HG03342 (cell line): Measurements from ENCODE around the gene HRH3.
A peak's percentile ranks its signal among the peaks of the same experiment; 100 is the strongest.

Source experiments
- ATAC-seq: cut with Tn5 transposase; IDR thresholded peaks from one replicate; pipeline ENCODE4 v1.9.1; 2021; ENCODE audit warnings: mild to moderate bottlenecking, moderate library complexity; ENCODE audit not compliant: unreplicated experiment

The HRH3 gene

DNA sequence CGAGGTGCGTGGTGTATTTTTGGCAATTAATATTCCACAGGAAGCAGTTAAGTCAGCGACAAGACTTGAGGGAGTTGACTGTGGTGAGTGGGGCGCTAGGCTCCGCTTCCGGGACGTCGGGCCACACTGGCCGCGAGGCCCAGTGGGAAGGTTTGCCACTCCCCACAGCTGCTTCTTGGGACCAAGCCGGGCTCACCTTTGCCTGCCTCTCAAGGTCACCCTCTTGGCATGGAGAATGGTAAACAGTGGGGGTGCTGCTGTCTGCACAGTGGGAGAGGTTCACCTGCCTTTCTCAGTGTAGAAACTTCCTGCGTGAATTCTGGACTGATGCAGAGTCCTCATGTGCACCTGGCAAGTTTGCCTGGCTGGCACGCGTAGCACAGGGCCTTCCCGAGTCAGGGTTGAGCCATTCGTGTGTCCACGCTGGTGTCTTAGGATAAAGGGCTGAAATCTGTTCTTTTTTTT lies 24.6 kb upstream of the HRH3 start:
- no peak for ATAC-seq

DNA sequence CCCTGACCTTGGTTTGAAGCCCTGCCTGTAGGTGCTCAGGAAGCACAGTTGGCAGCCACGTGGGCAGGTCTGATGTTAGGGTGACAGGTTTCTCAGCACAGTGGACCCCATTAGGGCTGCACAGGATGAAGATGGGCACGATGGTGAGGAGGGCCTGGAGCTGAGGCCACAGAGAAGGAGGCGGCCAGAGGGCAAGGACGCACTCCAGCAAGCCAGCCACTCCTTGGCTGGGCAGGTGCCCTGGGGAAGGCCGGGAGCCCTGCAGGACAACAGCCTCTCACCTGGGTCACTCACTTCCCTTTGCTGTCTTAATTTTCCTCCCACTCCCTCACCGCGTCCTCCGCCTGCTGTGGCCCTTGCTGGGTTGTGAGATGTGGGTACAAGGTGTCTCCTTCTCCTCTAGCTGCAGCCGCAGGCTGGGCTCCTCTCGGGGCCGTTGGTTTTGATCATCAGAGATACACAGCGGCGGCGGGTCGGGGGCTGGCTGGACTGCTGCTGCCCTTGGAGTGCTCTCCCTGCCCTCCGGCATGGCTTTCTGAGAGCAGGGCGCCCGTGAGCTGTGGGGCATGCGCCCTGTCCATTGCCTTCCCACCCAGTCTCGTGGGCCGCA lies 23.9 kb upstream of the HRH3 start:
- no peak for ATAC-seq

DNA sequence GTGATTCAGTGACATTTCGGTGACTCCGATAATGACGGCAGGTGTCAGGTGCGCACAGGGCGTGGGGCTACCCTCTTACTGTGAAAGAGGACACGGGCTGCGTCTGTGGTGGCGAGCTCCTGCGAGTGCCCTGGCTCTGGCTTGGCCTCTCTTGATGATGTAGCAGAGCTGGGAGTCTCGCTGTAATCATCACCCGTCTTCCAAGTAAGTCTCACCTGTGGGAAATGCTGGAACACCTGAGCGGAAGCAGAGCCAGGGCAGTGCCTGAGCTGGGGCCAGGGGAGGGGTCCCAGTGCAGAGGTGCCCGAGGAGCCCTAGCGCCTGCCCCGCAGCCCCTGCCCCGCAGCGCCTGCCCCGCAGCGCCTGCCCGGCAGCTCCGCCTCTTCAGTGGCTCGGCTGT lies 23.0 kb upstream of the HRH3 start:
- ATAC-seq, result no peak

DNA sequence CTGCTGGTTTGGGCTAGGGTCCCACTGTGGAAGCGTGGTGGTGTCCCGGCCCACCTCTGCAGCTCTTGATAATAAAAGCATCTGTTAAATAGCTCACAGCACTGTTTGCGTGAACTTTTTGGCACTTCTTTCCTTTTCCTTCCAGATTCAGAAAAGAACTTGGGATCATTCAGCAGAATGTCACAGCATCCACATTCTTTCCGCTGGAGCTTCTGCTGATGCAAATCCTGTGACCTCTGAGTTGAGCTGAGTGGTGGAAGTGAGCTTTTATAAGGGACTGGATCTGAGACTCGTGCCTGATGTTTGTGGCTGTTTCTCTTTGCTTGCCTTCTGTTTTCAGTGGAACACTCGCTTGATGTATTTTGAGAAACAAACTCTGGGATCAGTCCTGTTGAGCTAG lies 22.1 kb upstream of the HRH3 start:
- ATAC-seq, result no peak

DNA sequence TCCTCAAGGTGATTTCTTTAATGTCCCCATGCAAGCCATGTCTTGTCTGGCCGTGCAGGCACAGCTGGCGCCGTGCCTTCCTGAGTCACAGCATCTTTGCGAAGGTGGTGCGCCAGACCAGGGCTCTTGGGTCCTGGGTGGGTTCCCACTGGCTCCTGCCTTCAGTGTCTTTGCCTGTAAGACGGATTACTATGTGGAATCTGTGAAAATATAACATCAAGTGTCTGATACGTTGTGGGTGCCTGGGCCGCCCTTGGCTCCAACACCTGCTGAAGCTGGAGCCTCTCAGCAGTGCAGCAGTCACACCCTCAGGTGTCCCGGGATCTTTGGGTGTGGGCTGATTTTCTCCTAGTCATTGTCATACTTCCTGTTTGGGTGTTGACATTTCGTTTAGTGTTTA lies 21.4 kb upstream of the HRH3 start:
- ATAC-seq, result no peak

DNA sequence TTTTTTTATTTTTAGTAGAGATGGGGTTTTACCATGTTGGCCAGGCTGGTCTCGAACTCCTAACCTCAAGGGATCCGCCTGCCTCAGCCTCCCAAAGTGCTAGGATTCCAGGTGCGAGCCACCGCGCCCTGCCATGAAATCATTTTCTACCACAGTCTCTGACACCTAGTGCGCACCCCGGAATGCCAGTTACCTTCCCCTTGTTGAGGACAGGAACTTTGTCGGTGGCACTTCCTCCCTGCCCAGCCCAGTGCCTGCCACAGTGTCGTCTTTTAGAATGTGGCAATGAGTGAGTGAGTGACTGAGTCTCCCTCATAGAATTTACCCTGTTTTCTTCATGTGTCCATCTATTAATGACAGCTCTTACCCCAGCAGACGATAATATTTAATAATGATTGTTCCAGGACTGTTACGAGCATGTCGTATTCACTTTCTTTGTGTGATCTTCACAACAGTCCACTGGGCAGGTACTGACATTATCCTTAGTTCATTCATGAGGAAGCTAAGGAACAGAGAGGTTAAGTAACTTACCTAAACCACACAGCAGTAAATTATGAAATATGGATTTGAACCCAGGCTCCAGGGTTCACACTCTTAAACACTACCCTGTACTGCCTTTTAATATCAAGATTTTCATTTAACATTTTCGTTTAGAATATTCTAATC lies 20.1 kb upstream of the HRH3 start:
- ATAC-seq, result no peak

DNA sequence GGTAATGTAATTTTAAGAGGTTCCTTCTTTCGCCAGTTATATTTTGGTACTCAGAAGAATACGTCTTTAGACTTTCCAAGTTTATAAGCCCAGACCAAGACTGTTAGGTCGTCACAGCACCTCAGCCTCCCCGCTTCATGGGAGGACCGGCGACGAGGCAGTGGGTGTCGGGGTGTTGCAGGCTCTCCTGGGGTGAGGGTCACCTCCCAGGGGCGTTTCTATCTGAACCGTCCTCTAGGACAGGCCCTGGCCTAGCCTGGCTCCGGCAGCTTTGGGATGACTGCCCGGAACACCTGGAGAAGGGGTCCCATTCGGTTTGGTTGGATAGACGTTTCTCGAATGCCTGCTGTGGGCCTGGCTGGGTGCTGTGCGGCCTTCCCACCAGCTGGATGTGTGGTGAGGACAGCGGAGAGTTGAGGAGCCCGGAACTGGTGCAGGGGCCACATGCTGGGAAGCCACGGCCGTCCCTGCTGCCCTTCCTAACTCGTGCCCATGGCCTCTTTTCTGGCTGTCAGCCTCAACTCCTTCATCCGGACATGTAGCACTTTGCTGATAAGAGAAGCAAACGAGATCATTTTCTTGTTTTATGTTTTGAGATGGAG lies 19.3 kb upstream of the HRH3 start:
- ATAC-seq, result no peak

DNA sequence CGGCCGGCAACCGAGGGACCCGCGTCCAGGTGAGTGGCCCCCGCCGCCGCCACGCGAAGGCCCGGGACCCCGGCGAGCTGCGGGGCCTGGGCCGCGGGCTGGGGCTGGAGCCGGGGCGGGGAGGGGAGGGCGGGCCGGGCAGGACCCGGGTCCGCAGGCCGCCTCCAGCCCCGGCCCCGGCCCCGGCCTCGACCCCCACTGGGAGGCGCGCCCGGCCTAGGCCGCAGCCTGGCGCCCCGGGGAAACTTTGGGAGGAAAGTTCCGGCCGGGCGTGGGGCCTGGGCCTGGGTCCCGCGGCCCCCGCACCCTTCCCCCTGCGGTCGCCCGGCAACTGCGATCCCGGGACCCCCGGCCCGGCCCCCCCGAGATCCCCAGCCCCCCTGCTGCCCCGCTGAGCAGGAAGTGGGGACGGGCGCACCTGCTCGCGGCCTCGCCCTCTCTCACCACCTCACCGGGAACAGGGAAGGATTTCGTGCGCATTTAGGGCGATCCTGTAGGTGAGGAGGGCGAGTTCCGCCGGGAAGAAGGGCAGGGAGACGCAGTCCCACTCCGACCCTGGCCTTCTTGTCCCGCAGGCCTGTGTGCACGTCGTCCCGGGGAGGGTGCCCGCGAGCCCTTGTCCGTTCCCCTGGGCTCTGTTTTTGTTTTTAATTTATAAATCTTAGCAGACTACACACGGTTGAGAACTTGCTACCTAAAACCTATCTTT lies 18.6 kb upstream of the HRH3 start:
- peak; percentile 4 for ATAC-seq

DNA sequence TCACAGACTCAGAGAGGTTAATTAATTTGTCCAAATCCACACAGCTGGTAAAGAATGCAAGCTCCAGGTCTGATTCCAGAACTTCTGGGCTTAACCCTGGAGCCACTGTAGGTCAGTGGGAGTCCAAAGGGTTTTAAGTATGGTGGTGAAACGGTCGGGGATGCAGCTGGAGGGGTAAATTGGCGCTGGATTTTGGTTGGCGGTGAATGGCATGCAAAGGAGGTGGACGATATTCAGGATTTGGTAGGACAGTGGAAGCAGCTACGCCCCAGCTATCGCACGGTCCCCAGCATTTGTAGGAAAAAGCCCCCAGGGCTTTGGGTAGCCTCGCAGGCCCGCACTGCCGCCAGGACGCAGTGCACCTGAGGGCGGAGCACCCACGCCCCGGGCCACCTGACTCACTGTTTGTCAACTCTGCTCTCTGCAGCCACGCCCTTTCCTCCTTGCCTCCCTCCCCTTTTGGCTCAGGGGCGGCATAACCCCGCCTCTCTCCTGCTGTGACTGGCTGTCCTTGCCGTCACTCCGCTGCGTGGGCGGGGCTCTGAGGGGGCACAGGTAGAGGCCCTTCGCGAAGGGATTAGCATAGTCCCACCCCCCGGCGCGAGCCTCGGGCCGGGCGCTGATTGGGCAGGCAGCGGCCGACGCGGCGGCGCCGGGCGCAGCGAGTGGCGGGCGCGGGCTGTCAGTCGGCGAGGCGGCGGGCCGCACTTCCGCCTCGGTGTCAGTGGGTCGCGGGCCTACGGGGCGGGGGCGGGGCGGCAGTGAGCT lies 17.9 kb upstream of the HRH3 start, which contains the start of gene OSBPL2:
OSBPL2 (plus strand) TSS at position 721 of the 768 bp plus-strand sequence. CDS start 17,664 bp downstream, outside the sequence.
- peak; percentile 97 for ATAC-seq

DNA sequence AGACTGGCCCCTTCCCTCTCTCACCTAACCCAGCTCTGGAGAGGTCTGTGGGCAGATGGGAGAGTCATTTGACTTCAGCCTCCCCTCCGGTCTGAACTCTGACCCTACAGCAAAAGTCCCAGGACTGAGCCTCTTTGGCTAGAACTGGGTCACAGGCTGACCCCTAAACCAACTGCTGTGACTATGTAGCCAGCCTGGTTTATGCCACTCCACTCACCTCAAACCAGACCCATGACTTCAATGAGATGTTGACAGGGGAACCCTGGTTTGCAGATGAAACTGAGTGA lies 17.4 kb upstream of the HRH3 start:
- ATAC-seq, result no peak

DNA sequence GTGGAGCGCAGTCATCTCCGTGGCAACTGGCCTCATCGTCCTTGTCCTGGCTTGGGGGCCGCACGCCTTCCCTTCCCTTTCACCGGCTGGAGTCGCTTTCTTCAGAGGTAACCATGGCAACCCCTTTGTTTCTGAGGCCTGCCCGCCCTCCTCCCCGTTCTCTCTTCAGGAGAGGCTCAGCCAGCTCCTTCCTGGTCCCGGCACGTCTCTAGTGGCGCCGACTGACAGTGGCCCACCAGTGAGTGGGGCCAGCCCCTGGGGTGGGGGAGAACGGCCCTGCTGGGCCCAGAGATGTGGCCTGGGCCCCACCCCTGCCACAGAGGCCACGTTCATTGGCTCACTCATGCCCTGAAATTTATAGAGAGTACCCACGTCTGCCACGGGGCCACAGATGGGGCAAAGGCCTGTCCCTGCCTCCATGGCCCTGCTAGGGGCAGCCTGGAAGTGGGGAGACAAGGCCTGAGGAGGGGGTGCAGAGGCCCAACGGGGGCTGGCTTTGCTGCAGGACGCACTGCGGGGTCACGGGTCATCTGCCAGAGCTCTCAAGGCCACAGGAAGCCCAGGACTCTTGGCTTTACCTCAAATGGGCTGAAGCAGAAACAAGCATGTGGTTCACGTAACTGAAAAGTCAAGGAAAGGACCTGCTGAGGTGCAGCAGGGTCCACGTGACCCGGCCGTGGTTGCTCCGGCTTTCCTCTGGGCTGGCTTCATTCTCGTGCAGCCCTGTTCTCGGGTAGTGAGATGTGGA lies 16.9 kb upstream of the HRH3 start:
- no peak for ATAC-seq

DNA sequence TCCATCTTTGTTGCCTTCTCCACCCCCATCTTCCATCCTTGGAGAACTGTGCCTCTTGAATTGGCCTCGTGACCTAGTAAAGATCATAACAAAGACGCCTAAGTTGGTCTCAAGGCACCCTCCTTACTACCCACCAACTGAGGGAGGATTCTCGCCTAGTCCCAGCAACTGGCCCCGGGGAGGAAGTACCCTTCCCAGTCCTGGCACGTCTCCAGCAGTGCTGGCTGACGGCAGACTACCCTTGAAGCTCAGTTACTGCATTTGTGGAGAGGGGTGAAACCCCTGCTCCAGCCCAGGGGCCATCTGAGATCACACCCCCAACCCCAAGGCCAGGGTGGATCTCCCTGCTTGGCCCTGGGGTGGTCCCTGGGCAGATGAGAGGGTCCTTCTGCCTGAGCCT lies 16.1 kb upstream of the HRH3 start:
- no peak for ATAC-seq

DNA sequence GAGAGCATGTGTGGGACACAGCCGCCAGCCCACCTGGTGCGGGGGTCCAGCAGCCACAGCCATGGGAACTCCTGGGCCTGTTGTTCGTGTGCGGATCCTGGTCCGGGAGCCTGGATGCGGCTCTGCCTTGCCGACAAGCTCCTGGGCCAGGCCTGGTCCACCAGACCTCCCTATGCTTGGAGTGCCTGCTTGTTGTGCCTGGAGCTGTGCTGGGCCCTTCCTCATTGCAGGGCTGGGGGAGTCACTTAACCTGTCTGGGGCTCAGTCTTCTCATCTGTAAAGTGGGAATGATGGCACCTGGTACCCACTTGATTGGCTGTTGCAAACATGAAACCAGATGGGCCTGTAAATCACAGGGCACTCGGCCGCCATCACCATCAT lies 15.7 kb upstream of the HRH3 start:
- no peak for ATAC-seq

DNA sequence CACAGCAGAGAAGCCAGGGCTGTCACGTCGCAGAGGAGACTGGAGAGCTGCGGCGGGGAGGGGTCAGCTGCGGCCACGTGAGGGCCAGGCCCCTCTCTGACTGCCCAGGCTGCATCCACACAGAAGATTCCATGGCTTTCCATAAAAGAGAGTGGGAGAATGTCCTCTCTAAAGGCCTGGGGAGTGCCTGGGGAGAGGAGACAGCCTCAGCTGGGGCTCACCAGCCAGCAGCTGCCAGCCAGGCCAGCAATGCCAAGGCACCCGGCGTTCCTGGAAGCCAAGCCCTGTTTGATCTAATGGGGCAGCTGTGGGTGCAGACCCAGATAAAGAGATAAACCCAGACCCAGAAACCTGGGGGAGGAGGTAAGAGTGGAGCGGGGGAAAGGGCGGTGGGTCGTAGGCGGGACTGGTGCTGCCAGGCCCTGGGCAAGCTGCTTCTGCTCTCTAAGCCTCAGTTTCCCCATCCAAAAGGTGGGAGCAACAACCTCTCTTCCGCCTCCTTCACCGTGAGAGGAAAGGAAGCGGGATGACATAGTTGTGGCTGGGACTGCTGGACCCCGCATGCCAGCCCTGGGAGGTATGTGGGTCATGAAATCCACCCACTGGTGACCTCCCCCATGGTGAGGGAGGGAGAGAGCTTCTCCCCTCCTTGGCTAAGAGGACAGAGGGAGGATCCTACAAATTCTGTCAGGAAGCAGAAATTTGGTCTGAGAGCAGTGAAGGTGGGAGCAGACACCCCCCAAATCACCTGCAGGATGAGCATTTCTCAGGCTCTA lies 15.1 kb upstream of the HRH3 start:
- ATAC-seq, result no peak

DNA sequence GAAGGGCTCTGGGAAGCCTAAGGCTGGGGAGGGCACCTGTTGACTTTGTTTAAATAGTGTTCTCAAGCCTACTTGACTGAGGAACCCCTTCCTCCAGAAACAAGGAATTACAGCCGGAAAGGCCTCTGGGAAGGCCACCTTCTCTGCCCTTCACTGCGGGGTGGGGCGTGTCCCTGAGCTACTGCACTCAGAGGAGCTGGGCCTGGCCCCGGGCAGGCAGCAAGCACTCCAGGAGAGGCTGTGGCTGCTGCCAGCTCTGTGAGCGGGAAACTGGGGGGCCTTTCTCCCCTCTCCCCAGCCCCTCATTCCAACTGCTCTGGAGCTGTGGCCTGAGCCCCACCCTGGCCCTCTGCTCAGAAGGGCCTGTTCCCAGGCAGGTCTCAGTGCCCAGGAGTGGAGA lies 14.3 kb upstream of the HRH3 start:
- no peak for ATAC-seq

DNA sequence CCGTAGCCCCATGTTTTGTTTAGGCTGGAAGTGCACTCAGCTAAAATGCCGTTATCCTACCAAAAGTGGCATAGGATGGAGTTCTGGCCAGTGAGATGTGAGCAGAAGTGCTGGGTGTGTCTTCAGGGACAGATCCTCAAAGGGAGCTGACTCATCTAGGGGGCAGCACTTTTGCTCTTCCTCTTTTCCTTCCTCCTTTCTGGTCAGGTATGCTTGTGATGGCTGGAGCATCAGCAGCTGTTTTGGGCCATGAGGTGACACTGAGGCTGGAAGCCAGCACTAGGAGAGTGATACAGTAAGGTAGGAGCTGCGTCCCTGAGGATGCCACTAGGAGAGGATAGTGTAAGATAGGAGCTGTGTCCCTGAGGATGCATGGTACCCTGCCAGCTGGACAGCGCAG lies 13.6 kb upstream of the HRH3 start:
- ATAC-seq, result no peak

DNA sequence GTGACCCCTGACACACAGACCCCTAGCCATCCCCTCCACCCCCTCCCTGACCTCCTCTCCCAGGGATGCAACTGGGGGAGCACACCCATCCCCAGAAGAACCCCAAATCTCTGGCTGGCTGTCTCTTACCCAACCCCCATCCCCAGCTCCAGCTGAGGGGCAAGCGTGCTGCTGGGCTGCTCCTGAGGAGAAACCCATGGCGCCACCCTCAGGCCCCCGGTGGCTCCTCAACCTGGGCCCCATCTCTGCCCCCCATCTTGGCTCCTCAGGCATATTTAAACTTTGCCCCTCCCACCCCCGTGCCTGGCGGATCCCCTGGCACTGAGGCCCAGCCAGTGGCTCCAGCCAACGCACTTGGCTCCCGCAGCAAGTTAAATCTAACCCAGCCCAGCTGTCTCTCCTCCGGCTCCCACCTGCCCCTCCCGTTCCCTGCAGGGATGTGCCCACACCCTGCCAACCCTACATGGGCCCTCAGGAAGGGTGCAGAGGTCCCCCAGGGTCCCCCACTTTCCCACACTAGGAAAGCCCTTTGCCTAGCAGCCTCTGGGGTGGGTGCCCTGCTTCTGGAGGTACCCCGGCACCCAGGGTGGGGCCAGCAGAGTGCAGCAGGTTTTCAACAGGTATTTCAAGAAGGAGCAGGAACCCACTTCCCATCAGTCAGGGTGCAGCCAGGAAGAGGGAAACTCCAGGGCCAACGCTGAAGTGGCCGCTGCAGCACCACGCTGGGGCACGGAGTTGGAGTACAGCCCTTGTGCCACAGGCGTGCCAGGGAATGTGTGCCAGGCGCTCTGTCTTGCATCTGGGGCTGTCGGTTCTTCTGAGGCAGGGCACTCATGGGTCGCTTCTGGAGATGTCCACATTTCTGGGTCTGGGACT lies 12.9 kb upstream of the HRH3 start:
- ATAC-seq, result no peak

DNA sequence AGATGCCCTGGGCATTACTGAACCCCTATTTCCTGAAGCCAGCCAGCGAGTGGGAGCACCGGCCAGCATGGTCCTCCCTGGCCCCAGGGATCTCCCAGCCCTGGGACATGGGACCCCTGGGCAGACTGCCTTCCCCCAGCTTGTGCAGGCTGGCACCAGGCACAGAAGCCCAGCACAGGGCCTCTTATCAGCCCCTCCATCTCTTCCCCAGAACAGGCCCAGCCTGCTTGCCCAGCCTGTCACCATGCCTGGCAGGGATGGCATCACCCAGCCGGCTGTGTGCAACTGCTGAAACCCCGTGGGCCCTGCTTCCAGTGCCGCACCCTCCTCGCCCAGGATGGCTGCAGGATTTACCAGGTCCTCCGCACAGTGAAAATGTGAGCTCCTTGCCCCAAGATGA lies 12.1 kb upstream of the HRH3 start:
- no peak for ATAC-seq

DNA sequence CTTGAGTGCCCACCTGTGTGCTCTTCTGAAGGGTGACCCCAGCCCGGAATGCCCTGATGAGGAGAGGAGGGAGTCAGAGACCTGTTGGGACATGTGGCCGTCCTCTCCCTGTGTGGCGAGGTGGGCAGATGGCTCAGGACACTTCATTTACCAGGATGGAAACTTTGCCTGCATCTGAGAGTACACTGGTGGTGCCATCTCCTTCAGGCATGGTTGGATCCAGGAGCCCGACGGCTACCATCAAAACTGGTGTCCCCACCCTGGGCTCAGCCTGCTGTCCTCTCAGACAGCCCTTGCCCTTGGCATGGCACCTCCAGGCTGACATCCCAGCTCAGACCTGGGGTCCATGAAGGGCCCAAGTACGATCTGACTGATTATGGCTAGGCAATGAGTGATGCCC lies 11.2 kb upstream of the HRH3 start:
- ATAC-seq, result no peak
